Activated T-cell treated with anti-CD3 and anti-CD28 coated beads for 1 hour (primary cell): ENCODE results near the gene KLHDC9.
"Not testable (repeated sequence)": the region's sequence is repeated elsewhere in the genome, so short reads cannot be mapped to it uniquely, and the experiment has no call there.

Experiments
- DNase-seq: peaks from one replicate; pipeline ENCODE4 v3.0.0-alpha.2; 2020; ENCODE audit warnings: low read depth

Gene KLHDC9, protein sequence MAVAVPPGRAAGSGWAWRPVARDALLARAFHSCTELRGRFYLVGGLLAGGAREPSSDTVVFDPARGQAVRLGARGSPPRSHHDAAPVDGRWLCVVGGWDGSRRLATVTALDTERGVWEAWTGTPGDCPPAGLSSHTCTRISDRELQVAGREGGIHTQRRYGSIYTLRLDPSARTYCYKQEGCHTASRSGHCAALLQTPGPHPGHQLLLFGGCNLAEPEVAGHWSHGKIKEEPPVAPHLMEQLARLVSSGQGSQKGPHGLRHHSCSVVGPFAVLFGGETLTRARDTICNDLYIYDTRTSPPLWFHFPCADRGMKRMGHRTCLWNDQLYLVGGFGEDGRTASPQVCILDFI

DNA sequence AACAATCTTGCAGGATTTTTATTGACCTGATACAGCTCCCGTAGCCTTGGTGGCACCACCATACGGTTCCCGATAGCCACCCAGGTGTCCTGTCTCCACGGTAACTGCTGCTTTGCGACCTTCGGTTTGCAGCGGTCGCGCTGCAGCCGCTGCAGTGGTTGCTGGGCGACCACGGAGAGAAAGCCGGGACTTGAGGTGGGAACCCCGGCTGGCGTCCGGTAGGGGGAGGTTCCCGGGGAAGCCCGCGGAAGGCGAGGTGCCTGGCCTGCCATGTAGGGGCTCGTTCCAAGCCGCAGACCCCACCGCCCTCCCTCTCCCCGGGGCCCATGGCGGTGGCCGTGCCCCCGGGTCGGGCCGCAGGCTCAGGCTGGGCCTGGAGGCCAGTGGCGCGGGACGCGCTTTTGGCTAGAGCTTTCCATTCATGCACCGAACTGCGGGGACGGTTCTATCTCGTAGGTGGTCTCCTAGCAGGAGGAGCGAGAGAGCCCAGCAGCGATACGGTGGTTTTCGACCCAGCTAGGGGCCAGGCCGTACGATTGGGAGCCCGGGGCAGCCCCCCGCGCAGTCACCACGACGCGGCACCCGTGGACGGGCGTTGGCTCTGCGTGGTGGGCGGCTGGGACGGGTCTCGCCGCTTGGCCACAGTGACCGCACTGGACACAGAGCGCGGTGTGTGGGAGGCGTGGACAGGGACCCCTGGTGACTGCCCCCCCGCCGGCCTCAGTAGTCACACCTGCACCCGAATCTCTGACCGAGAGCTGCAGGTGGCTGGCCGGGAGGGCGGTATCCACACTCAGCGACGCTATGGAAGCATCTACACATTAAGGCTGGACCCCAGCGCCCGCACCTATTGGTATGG, at the start of gene KLHDC9:
TSS of gene KLHDC9 (plus strand) at position 152 of the 859 bp plus-strand sequence. CDS start at position 327, 175 bp downstream.
- peak; percentile 39 for DNase-seq

DNA sequence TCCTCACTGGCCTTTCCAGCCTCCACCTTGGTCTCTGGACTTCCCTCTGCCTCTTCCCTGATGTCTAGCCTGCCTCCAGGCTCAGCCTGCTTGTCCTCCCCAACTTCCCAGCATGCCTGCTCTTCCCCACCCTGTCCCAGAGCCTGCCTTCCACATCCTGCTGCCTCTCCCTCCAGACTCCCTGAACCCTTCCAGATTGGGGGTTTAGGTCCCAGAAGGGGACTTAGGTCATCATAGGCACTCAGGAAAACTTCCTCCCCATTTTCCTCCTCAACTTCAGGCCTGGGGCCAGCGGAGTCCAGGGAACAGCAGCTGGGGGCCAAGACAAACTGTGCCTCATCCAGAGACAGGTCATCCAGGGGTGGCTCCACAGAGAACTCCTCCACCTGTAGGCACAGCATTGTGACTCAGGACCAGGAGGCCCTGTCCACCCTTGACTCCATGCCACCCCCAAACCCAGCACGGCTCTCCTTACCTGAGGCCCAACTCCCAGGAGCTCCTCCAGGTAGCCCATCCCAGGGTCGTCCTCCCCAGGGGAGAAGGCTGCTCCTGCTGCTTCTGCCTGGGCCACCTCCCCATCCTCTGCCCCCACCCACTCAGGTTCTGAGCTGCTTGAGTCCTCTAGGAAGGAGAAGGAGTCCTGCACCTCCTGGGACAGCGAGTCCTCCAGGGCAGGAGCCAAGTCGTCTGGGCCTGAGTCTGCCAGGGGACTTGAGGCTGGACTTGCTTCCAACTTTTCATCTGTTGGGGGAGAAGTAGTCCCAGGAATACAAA, 49.0 kb upstream of the KLHDC9 start:
- no peak for DNase-seq

DNA sequence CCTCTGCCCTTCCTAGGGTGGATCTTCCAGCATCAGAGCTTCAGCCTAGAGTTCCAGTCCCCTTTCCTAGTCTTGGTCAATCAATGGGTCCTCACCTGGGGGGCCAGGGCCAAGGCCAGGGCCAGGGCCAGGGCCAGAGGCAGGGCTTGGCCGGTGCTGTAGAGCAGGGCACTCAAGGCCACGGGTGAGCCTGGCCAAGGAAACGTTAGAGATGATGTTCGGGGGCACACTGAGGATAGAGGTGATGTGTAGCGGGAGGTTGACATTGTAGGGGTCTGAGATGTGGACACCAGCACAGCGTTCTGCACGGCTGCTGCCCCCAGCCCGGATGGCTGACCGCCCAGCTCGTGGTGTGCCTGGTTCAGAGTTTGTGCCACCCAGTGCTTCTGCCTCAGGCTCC, 46.9 kb upstream of the KLHDC9 start:
- DNase-seq, result no peak

DNA sequence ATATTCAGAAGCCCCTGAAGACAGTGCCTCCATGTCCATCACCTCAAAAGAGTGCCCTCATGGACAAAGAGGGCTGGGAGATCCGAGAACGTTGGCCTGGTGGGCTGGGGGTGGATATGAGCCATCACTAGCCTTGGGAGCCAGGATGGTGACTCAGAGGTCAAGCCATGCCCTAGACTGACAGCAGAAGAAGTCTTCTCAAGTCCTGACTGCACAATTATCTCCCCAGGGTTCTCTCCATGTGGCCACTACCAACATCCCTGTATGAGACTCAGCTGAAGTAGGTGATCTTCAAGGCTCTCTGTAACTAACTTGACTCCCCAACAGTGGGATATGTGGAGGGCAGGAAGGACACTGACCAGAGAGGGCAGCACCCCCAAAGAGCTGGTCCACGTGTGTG, 45.3 kb upstream of the KLHDC9 start:
- no peak for DNase-seq

DNA sequence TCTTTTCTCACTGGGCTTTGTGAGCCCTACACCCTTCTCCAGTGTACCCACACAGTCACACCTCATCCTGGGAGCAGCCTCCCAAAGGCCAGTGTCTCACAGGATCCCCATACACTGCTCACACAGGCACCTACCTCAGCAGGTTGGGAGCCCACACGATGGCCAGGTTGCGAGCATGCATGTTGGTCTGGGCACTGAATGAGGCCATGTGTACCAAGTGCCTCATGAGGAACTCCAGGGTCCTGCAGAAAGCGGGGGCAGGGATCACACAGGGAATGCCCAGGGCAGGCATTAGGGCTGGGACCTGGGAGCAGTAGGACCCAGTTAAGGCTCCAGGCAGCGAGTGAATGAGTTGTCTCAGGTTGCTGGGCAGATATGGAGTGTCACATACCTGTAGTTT, 43.9 kb upstream of the KLHDC9 start:
- DNase-seq, result no peak

DNA sequence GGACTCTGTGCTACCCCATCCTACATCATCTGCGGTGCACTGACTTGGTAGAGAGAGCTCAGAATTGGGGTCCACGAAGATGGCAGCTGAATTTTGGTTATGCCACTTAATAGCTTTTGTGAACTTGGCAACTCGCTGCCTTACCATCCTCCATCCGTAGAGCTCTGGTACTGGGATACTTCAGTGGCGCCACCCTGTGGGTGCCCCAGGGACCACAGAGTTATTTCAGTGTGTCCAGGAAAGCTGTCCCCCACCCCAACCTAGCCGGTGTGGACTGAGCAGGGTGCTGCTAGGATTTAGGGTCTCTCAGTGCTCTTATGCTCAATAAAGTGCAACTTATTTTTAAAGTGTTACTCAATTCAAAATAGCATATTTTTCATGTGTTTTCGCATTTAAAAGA, 43.4 kb upstream of the KLHDC9 start:
- no peak for DNase-seq

DNA sequence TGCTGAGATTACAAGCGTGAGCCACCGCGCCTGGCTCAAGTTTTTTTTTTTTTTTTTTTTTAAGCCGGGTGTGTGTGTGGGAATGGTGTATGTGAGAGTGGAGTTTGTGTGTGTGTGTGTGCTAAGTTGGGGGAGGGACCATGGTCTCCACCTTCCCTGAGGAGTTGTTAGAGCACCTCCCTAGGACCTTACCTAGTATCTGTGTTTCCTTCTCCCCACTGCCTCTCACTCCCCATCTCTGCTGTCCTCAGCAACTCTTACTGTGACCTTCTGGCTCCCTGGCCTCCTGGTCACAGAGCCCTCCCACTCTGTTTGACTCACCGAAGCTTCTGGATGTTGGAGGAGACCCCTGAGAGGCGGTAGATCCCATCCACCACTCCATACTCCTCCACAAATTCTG, 38.9 kb upstream of the KLHDC9 start:
- no peak for DNase-seq

DNA sequence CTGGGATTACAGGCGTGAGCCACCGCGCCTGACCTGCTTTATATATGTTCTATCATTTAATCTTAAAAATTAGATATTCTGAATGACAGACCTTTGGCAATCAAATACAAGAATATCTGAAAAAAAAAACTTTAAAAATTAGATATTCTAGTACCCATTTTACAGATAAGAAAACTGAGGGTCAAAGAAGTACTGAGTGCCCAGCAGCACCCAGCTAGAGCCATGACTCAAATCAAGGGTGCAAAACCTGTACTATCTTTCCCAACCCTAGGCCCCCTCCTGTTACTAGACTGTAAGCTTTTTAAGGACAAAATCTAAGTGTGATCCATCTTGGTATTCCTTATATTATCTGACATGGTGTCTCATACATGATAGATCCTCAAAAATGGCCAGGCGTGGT, 36.7 kb upstream of the KLHDC9 start:
- no peak for DNase-seq

DNA sequence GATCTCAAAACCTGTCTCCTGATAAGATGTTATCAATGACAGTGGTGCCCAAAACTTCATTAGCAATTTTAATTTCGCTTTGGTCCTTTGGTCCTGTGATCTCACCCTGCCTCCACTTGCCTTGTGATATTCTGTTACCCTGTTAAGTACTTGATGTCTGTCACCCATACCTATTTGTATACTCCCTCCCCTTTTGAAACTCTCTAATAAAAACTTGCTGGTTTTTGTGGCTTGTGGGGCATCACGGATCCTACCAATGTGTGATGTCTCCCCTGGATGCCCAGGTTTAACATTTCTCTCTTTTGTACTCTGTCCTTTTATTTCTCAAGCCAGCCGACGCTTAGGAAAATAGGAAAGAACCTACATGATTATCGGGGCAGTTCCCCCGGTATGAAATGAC, 34.2 kb upstream of the KLHDC9 start:
- DNase-seq, result not testable (repeated sequence)

DNA sequence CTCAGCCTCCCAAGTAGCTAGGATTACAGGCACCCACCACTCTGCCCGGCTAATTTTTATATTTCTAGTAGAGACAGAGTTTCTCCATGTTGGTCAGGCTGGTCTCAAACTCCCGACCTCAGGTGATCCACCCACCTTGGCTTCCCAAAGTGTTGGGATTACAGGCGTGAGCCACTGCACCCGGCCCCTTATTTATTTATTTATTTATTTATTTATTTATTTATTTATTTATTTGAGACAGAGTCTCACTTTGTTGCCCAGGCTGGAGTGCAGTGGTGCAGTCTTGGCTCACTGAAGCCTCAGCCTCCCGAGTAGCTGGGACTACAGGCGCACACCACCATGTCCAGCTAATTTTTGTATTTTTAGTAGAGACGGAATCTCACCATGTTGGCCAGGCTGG, 32.5 kb upstream of the KLHDC9 start:
- DNase-seq, result not testable (repeated sequence)

DNA sequence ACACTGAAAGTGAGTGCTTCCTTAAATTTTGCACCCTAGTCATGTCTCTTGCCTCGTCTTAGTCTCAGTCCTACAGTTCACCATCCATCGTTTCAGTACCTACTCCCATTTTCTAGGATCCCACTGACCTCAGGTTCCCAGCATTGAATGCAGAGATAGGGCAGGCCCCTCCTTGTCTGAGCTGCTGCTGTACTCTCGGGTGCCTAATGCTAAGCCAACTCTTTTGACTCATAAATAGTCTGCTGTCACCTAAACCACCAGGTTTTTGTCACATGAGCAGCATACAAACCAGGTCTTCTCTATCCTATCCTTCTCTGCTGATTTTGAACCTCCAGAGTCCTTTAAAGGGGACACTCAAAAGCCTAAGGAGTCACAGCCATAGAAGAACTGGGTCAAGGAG, 31.5 kb upstream of the KLHDC9 start:
- DNase-seq, result no peak

DNA sequence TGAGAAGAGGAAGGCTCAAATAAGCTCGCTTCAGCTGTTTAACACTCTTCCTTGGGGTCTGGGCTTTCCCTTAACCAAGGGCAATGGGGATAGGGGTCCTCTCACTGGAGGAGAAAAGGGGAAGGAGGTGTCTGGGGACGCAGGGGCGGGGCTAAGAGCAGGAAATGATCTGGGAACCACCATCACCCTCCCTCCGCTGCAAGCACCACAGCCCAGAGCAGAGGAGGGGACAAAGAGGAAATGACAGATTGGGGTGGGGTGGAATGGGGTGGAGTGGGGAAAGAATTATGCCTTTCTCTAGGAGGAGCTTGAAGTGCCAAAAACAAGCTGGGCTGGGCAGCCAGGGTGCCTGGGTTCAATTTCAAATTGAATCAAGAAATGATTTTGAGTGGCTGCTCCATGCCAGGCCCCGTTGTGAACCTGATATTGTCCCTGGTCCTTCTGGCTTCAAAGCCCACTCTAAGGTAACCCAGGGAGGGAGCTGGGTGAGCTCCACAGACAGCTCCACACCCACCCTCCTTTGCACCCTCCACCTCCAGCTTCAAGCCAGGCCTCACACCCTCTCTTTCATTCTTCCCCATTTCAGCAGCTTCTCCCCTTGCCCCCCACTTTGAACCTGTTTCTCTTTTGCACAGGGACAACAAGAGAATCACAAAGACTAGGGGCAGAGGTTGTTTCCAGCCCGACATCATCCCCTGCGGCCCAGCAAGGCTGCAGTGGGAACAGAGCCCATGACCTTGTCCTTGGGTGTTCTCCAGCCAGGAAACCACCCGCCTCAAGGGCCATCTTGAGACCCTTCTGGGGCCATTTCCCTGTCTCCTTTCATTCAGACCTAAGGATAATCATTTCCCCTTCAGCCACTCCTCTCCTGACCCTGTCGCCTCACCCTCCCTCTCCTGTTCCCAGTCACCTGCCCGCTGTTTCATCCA, 29.6 kb upstream of the KLHDC9 start:
- DNase-seq, result peak; percentile 67

DNA sequence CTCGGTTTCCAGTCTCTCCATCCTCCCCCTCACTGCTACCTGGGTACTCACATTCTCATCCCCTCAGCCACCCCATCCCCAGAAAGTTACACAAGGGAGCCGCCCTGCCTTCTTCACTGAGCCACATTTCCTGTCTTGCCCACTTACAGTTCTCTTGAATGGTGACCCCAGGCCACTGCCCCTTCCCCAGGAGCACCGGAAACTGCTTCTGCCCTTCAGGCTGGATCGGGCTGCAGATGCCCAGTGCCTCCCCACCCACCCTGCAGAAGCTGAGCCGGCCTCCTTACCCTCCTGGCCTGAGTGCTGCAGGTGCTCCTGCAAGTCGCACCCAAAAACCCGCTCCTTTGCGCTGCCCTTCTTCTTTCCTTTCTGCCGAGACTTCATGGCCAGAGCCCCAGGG, 28.9 kb upstream of the KLHDC9 start:
- DNase-seq, result no peak

DNA sequence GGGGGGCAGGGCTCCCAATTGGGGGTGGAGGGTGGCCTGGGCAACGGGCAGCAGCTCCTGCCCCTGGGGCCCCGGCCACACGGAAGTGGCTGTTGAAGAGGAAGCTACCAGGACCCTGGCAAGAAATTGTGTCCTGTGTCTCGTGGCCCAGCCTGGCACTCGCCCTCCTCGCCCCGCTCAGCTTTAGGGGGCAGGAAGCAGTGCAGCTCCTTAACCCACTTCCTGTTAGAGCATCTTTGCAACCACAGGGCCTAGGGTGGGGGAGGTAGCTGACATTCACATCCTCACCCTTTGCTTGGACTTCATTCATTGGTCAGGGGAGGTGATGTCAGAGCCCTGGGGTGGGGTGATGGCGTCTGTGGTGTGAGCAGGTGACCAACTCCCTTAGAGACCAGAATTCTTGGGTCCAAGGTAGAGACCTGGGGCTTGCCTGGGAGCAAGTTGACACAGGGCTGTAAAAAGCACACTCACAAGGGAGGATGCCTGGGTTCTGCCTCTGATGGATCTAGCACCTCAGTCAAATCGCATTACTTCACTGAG, 28.4 kb upstream of the KLHDC9 start, which contains the start of gene ARHGAP30:
TSS of gene ARHGAP30 (minus strand) at position 161 of the 540 bp plus-strand sequence. CDS start 267 bp downstream, outside the sequence.
- DNase-seq, result peak; percentile 70

DNA sequence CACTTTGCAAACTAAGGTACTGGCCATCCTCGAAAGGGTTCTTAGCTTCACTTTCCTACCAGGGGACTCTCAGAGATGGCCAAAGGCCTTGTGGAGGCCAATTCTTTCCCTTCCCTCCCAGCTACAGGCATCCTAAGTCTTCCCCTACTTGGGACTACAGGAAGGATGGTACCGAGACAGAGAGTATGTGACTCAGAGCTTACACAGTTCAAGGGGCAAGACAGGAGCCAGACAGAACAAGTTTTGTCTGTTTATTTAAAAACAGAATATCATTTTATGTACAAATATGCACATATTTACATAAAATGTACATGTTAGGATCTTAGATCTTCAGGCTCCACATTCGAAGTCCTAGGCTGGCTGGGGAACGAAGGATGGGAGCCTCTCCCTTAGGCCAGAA, 27.4 kb upstream of the KLHDC9 start:
- DNase-seq, result no peak

DNA sequence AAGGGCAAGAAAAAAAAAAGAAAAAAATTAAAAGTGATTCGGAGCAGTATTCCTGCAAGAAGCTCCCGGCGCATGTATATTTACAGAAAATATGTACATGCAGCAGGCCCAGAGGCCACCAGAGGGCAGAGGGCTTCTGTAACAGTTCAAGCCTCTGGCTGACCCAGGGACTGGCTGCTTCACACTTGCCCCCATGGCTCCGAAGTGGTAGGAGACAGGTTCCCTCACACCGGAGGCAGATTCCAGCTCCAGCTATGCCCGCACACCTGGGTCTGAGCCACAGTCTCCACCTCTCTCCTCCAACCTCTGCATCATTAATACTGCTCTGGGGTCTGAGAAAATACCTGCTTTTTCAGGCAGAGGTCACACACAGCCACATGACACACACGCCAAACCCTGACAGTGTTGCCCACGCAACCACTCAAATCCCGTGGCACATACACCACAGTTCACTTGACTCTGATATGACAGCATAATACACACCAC, 26.2 kb upstream of the KLHDC9 start:
- peak; percentile 34 for DNase-seq

DNA sequence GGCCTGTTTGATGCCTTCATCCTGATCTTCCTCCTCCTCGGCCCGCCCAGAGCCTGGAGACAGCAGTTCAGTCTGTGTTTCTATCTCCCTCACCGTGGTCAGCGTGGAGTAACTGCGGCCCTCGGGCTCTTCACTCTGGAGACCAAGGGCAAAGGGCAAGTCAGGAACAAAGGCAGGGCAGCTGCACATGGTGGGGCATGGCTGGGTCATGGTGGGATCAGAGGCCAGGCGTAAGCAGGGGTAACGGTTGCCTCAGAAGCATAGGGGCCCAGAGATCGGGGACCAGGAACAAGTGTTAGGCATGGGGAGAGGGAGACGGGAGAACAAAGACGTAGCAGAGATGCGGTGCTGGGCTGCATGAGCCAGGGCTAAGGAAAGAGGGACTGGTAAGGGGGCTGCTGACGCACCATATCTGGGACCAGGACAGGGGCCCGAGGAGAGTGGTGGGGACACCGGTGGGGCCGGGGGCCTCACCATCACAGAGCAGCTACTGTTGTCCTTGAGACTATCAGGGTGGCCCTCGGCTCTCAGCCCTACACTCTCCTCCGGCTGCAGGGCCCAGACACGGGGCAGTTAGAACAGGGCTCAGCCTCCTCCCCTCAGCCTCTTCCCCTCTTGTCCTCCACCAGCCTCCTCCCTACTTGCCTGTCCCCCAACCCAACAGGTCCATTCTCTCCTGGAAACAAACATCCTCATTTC, 25.3 kb upstream of the KLHDC9 start:
- DNase-seq, result no peak

DNA sequence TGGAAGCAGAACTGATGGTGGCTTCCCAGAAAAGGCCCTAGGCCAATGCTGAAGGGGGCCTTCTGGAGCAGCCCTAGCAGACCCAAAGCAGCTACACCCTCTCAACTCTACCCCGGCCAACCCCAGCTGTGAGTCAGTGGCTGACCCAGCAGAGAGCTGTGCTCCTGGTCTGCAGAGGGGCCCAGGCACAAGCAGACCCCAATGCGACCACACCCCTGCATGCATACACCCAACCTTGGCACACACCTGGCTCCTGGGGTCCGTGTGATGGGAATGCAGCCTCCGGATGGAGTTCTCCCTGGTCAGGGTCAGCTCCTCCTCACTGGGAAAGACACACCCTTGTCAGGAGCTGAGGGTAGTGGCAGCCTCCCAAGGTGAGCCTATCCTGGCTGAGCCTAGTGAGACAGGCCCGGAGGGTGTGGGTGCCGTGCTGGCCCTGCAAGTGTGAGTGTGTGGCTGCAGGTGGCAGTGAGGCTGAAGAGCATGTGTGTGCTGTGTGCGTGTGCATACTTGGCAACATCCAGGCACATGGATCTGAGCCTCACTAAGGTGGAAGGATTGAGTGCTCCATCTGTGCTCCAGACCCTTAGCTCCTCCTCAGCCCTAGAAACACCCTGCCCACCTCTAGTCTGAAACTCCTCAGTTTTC, 24.6 kb upstream of the KLHDC9 start:
- no peak for DNase-seq

DNA sequence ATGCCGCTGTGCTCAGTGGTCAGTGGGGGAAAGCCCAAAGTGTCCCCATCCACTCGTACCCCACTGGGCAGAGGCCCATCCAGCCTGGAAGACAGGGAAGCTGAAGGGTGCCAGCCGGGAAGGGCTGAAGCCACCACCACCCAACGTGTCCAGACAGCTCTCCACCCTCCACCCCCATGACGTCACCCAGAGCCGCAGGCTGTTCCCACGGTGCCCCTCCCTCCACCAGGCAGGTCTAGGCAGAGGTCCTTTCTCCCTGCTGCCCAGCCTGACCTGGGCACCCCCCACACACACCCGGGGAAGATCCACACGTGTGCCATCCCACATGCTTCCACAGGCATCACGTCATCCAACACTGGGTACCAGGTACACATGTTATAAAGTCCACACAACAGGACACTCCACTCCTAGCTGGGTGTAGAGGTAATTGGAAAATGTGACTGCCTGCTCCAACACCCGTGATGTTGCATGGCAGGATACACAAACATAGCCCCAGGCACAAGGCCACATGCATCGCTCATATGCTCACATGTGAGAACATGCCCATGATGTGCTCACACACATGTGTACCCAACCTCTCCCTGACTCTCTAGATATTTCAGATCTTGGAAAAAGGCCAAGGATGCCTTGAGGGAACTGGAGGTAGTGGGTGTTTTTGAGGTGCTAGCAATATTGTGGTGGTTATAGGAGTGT, 23.3 kb upstream of the KLHDC9 start:
- DNase-seq, result no peak
